IPS-NIHi7 (cell line): ENCODE results near the gene LAMA4.
"Not testable (repeated sequence)": the region's sequence is repeated elsewhere in the genome, so short reads cannot be mapped to it uniquely, and the experiment has no call there.

ENCODE experiments used
- DNase-seq: peaks from one replicate; pipeline ENCODE4 v3.0.0; 2012; ENCODE audit warnings: mixed read lengths; ENCODE audit errors: extremely low spot score

Gene LAMA4

DNA sequence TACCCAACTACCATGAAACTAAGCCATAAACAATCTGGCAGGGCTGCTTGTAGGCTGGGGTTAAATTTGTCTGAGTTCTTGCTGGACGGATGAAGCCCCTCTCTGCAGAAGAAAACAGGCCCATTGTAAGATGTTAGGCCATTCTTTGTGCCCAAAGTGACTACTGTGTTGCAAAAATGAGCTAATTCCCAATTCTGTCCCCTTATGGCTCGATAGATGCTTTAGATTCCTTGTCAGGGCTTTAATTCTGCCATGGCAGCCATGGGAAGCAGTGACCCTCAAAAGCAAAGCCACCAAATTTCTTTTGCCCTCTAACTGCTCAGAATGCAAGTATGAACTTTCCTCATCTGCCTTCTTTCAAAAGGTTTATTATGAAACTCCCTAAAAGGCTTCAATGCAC, 45.2 kb downstream of the LAMA4 start:
- no peak for DNase-seq

DNA sequence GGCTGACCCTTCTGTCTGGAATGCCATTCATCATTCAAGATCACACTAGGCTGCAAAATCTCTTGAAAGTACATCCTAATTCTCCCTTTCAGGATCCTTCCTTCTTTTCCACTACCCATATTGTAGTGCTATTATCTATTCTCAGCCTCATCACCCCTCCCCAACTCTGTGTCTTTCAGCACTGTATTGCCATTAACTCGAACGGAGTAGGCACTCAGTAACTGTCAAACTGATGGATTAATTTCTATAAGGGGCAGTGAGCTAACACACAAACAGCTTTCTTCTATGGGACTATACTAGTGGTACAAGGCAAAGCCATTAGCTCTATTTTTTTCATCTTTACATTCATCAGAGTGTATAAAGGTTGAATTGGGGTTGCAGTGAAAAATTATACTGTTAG, 46.6 kb downstream of the LAMA4 start:
- DNase-seq = no peak

DNA sequence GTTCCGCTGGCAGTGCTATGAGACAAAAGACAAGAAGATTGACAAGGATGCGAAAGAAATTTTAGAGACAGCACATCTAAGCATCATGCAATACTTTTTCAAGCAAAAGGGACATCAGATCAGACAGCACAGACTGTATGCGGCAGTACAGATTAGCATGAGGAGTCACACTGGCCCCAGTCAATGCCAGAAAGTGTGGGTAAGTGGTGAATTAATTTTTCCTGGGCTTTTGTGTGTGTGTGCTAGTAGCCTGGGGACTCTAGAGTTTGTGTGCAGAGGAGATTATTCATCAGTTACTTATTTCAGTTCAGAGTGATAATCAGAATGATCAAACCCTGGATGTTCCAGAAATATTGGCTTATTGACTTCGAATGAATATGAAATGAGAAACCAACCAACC, 47.2 kb downstream of the LAMA4 start:
- DNase-seq = no peak

DNA sequence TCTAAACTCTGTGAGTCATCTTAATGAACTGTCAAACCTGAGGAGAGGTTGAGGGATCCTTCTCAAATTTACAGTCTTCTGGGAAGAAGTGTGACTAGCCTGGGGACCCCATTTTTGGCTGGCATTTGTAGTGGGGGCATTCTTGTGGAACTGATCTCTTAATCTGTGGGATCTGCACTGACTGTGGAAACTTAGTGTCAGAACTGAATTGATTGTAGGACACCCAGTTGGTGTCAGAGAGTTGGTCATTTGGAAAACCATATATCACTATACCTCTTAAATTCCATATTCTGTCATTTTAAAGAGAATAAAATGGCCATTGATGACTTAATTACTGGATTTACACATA, 48.3 kb downstream of the LAMA4 start:
- DNase-seq = no peak

- DNase-seq = peak; percentile 28
These were observed 48.8 kb downstream of the LAMA4 start for GRCh38 chr6:112205427-112206109.

DNA sequence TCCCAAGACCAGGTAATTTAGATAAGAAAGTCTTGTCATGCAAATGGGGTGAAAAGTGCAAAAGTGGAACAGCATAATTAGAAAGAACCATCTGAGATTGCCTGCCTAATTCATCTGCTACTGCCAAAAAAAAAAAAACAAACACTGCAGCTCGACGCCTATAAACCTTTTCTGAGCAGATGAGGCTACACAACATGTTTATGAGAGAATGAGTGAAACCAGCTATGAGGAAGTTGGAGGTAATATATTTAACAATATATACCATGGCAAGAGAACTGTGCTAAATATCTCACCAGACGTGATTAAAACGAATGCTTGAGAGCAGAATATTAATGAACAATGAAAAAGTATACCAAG, 50.0 kb downstream of the LAMA4 start:
- no peak for DNase-seq

GRCh38 chr6:112203577-112204349, 50.6 kb downstream of the LAMA4 start:
- no peak for DNase-seq

- DNase-seq = no peak
These were observed 51.6 kb downstream of the LAMA4 start for GRCh38 chr6:112202639-112203341.

- not testable (repeated sequence) for DNase-seq
These were observed 54.0 kb downstream of the LAMA4 start for GRCh38 chr6:112200185-112200914.

GRCh38 chr6:112199001-112199403, 55.4 kb downstream of the LAMA4 start:
- DNase-seq = peak; percentile 24

DNA sequence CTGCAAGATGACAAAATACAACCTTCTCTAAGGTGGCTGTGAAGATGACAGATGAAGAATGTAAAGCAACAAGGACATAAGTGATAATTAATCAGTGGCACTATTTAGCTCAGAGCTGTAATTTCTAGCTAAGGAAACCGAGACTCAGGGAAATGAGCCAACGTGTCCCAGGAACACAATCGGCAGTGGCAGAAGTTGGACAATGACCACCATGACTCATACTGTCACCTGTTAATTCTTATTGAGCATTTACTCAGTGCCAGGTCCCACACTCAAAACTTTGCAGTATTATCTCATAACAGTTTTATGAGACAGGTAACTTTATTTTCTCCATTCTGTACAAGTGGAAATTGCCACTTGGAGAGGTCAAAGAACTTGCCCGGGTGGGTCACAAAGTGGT, 55.8 kb downstream of the LAMA4 start:
- DNase-seq = no peak

GRCh38 chr6:112197636-112198035, 56.7 kb downstream of the LAMA4 start:
- DNase-seq = no peak

- DNase-seq = no peak
These were observed 58.1 kb downstream of the LAMA4 start for GRCh38 chr6:112196306-112196705.

DNA sequence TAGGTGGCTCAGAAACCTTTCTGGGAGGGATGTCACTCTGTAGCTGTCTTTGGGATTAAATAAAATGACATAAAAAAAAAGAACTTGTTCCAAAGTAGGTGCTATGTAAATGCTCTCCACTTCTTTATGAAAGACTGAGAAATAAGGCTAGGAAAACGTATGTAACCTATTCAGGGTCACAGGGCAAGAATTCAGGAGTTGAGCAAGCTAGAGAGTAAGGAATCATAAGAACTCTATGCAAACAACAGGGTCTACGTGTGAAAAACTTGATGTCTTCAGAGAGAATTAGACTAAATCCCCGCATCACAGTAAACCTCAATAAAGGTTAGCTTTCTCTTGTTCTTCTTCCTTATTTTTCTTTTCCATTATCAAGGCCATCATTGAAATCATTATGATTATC, 59.2 kb downstream of the LAMA4 start:
- DNase-seq = no peak

DNA sequence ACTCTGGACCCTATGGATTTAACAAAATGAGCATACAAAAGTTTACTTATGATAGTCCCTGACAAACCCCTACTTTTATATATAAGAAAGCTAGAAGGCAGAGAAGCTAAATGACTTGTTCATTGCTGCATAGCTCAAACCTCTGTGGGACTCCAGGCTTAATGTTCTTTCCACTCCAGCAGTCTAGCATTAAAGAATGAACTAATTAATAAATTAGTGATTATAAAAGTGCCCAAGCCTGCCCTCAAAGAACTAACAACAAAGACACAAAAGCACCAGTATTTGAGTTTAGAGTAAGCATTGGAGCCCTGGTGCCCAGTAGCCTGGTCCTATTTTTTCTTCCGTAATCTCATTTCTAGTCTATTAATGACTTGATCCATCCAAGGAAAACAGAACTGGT, 59.9 kb downstream of the LAMA4 start:
- no peak for DNase-seq

- no peak for DNase-seq
These were observed 60.8 kb downstream of the LAMA4 start for GRCh38 chr6:112193535-112194051.

DNA sequence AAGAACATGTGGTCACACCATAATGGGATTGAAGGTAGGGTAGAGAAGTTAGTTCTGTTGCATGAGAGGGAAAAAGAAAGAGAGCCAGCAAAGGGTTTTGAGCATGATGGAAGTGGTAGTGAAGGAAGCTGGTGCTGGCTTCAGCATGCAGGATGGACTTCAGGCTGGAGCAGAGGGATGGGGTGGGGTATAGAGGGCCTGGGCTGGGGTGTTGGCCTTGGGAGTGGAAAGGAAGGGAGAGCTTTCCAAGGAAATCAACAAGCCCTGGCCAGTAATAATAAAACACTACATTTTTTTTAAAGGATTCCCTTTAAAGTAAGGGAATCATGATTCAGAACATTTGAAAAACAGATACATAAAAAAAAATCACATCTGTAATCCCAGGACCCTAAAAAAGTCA, 61.2 kb downstream of the LAMA4 start:
- DNase-seq = no peak

- no peak for DNase-seq
These were observed 62.8 kb downstream of the LAMA4 start for GRCh38 chr6:112191509-112192020.

GRCh38 chr6:112190164-112190563, 64.2 kb downstream of the LAMA4 start:
- no peak for DNase-seq

GRCh38 chr6:112189494-112189893, 64.9 kb downstream of the LAMA4 start:
- no peak for DNase-seq

DNA sequence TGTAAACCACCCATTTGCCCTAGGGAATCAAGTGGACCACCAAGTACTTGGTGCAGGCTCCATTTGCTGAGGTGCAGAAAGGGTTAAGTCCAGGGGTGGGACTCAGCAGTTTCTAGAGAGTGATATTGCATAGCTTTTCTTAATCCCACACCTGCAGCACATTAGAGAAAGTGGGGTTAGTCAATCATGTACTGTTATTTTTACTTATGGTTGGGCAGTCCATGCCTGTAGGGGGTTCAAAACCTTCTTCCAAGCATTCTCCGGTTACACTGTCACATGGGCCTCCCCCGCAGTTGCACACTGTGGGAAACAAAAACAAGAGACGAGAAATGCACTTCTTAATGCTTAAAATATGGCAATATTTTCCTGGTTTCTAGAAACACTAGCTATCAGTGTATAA, 65.5 kb downstream of the LAMA4 start:
- no peak for DNase-seq

- DNase-seq = no peak
These were observed 66.6 kb downstream of the LAMA4 start for GRCh38 chr6:112187736-112188135.
